ENCODE data around the gene OR2M3. TPM values are rescaled to one million over a fixed set of nuclear protein-coding genes. Genes with fewer than 3 reads are reported as not detected.

Gene OR2M3, protein sequence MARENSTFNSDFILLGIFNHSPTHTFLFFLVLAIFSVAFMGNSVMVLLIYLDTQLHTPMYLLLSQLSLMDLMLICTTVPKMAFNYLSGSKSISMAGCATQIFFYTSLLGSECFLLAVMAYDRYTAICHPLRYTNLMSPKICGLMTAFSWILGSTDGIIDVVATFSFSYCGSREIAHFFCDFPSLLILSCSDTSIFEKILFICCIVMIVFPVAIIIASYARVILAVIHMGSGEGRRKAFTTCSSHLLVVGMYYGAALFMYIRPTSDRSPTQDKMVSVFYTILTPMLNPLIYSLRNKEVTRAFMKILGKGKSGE
- total RNA-seq: not detected

DNA sequence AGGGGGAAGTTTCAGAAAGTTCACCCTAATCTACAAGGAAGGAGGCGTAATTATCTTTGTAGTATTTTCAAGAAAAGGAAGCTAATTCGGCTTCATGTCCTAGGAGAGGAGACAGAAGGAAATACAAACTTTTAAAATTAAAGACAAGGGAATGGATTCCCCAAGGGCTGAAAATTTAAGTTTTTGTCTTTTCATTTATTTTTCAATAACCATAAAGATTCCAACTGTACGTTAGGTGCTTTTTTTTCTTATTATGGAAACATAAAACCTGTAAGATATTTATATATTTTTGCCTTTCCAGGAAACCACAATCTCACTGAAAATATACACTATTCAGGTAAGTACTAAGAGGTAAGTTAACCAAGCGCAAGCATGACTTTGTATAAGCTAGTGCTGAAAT is at the start of gene OR2M3:
OR2M3 (plus strand) TSS at position 301 of the 400 bp plus-strand sequence. CDS start 5,803 bp downstream, outside the sequence.
- Mint-ChIP-seq H3K36me3 (ENCODE audit: insufficient read depth) (no peaks in the 10 kb centered on the region), H3K4me3 (no peak within 1 kb of the TSS), H3K4me1 (ENCODE audit: low read depth) (no peaks in the 10 kb centered on the region), H3K9me3 (peaks cover 5% of the 10 kb centered on the region), H3K27me3 (ENCODE audit: low read depth) (no peaks in the 10 kb centered on the region)
- DNase-seq: no peak
- no peak for ATAC-seq

DNA sequence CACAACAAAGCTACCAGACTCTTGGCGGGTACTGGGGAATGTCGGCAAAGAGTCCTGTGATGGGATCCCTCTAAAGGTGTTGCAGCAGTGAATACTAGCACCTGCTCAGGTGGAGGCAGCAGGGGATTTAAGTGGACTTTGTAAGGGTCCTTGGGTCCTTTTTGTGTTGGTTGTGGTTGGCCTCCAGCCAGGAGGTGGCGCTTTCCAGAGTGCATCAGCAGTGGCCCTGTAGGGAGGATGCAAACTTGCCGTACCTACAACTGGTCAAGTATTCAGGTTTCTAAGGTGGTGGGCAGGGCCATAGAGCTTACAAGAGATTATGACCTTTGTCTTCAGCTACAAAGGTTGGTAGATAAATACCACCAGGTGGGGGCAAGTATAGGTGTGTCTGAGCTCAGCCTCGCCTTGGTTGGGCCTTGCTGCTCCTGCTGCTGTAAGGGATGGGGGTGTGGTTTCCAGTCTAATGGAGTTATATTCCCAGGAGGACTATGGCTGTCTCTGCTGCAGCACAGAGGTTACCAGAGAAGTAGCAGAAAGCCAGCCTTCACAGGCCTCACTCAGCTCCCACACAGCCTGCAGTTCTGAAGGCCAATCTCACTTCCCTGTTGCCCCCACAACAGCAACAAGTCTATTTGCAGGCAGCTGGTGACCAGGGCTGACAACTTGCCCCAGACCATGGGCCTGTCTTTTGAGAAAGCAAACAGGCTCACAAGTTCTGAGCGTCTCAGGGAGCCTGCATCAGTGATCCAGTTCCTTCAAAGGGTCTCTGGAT is 44.8 kb upstream of the OR2M3 start:
- Mint-ChIP-seq H3K9me3 (peaks cover 11% of the 10 kb centered on the region), H3K4me1 (ENCODE audit: low read depth) (no peaks in the 10 kb centered on the region), H3K36me3 (ENCODE audit: insufficient read depth) (no peaks in the 10 kb centered on the region), H3K4me3 (no peak overlapping the region), H3K27me3 (ENCODE audit: low read depth) (no peaks in the 10 kb centered on the region)
- no peak for DNase-seq
- no peak for ATAC-seq

DNA sequence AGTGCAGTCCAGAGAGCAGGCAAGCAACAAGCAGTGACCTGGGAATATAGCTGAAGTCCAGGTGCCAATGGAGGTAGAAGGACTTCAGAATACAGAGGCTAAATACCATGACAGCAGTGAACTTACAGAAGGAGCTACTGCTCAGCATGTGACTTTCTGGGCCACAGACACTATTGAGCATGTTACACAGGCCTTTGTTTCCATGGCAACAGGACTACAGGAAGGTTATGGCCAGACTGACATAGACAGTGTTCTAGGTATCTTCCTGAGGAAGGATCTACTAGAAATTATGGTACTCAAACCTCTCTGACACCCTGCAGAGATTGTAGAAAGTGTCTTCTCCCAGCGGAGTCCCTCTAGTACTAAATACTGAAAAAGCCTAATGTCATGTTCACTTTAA is 41.1 kb upstream of the OR2M3 start:
- H3K27me3 Mint-ChIP-seq (ENCODE audit: low read depth): no peaks in the 10 kb centered on the region
- H3K4me1 Mint-ChIP-seq (ENCODE audit: low read depth): no peaks in the 10 kb centered on the region
- no peak for ATAC-seq
- no peaks in the 10 kb centered on the region for H3K36me3 Mint-ChIP-seq (ENCODE audit: insufficient read depth)
- peaks cover 3% of the 10 kb centered on the region for H3K9me3 Mint-ChIP-seq
- no peak overlapping the region for H3K4me3 Mint-ChIP-seq
- no peak for DNase-seq

DNA sequence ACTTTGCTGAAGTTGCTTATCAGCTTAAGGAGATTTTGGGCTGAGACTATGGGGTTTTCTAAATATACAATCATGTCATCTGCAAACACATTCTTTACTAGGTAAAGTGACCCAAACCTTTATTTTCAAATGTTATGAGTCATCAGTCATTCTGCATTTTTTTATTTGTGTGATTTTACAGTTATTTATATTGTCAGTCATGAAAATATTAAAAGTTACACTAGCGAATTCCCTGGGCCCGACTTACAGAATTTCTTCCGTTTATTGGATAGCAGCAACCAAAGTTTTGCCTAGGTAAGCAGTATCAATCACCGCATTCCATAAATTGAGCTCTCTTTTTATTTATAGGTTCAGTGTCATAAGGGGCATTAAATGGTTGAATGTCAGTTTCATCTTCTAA is 38.3 kb upstream of the OR2M3 start:
- Mint-ChIP-seq H3K27me3 (ENCODE audit: low read depth) (no peaks in the 10 kb centered on the region), H3K36me3 (ENCODE audit: insufficient read depth) (no peaks in the 10 kb centered on the region), H3K4me3 (no peak overlapping the region), H3K9me3 (peaks cover 3% of the 10 kb centered on the region), H3K4me1 (ENCODE audit: low read depth) (no peaks in the 10 kb centered on the region)
- ATAC-seq (no peak), DNase-seq (no peak)

DNA sequence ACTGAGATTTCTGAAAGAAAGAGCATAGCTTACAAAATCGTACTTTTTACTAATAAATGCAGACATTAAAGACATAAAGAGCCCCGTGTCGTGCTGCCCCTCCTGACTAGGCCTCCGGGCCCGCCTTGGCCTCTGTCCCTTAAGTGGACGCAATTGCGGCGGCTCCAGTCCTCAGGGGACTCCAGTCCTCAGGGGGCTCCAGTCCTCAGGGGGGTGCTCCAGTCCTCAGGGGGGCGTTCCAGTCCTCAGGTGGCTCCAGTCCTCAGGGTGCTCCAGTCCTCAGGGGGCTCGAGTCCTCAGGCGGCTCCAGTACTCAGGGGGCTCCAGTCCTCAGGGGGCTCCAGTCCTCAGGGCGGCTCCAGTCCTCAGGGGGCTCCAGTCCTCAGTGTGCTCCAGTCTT is 33.0 kb upstream of the OR2M3 start:
- Mint-ChIP-seq H3K9me3 (peaks cover under 1% of the 10 kb centered on the region), H3K27me3 (ENCODE audit: low read depth) (no peaks in the 10 kb centered on the region), H3K4me3 (no peak overlapping the region), H3K4me1 (ENCODE audit: low read depth) (no peaks in the 10 kb centered on the region), H3K36me3 (ENCODE audit: insufficient read depth) (no peaks in the 10 kb centered on the region)
- ATAC-seq (no peak), DNase-seq (no peak)

DNA sequence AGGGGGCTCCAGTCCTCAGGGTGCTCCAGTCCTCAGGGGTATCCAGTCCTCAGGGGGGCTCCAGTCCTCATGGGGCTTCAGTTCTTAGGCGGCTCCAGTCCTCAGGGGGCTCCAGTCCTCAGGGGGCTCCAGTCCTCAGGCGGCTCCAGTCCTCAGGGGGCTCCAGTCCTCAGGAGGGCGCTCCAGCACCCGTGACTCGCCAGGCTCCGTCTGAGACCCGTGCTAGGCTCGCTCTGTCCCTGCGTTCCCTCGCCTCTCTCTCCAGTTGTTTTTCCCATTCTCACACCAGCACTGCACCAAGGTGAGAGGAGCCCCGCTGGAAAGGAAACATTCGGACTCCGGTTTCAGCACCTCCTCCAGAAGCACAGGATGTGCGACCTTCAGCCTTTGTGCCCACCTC is 31.9 kb upstream of the OR2M3 start:
- no peak overlapping the region for H3K4me3 Mint-ChIP-seq
- H3K4me1 Mint-ChIP-seq (ENCODE audit: low read depth): no peaks in the 10 kb centered on the region

DNA sequence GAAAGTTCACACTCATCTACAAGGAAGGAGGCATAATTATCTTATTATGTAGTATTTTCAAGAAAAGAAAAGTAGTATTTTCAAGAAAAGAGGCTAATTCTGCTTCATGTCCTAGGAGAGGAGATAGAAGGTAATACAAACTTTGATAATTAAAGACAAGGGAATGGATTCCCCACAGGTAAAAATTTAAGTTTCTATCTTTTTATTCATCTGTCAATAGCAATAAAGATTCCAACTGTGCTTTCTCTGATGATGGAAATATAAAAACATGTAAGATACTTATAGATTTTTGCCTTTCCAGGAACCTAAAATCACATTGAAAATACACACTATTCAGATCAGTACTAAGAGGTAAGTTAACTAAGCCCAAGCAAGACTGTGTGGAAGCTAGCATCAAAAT is 22.5 kb upstream of the OR2M3 start, which contains the start of gene OR2M2:
OR2M2 (plus strand) TSS at position 301 of the 400 bp plus-strand sequence. CDS start 5,165 bp downstream, outside the sequence.
- Mint-ChIP-seq H3K27me3 (ENCODE audit: low read depth) (no peaks in the 10 kb centered on the region), H3K4me1 (ENCODE audit: low read depth) (no peaks in the 10 kb centered on the region), H3K36me3 (ENCODE audit: insufficient read depth) (no peaks in the 10 kb centered on the region), H3K4me3 (no peak within 1 kb of the TSS), H3K9me3 (no peaks in the 10 kb centered on the region)
- DNase-seq (no peak), ATAC-seq (no peak)

More for the DNA sequence above, 31.9 kb upstream of the OR2M3 start:
- H3K27me3 Mint-ChIP-seq (ENCODE audit: low read depth): no peaks in the 10 kb centered on the region
- no peak for DNase-seq
- ATAC-seq: no peak
- H3K36me3 Mint-ChIP-seq (ENCODE audit: insufficient read depth): no peaks in the 10 kb centered on the region
- no peaks in the 10 kb centered on the region for H3K9me3 Mint-ChIP-seq

DNA sequence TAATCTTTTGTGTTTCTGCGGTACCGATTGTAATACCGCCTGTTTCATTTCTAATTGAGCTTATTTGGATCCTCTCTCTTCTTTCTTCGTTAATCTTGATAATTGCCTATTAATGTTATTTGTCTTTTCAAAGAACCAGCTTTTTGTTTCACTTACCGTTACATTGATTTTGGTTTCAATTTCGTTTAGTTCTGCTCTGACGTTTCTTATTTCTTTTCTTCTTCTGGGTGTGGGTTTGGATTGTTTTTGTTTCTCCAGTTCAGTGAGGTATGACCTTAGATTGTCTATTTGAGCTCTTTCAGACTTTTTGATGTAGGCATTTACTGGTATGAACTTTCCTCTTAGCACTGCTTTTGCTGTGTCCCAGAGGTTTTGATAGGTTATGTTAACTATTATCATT is 13.1 kb upstream of the OR2M3 start:
- ATAC-seq: no peak
- no peak for DNase-seq
- Mint-ChIP-seq H3K36me3 (ENCODE audit: insufficient read depth) (no peaks in the 10 kb centered on the region), H3K27me3 (ENCODE audit: low read depth) (peaks cover 11% of the 10 kb centered on the region), H3K9me3 (peaks cover 9% of the 10 kb centered on the region), H3K4me3 (no peak overlapping the region), H3K4me1 (ENCODE audit: low read depth) (no peaks in the 10 kb centered on the region)

DNA sequence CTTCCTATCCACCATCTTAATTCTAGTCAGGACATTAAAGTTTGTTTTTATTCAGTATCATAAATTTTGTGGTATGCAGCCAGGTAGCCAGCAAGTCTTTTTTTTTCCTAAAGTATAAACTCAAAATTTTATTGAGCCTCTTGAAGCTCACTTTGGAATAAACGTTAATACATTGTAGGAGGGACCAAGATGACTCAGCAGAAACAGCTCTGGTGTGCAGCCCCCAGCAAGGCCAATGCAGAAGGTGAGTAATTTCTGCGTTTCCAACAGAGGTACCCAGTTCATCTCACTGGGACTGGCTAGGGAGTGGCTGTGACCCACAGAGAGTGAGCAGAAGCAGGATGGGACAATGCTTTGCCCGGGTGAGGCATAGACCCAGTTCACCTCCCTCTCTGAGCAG is 9.7 kb upstream of the OR2M3 start:
- H3K4me3 Mint-ChIP-seq: no peak overlapping the region
- DNase-seq (no peak), ATAC-seq (no peak)
- H3K9me3 Mint-ChIP-seq: peaks cover 16% of the 10 kb centered on the region
- H3K36me3 Mint-ChIP-seq (ENCODE audit: insufficient read depth): no peaks in the 10 kb centered on the region
- no peaks in the 10 kb centered on the region for H3K4me1 Mint-ChIP-seq (ENCODE audit: low read depth)
- peaks cover 11% of the 10 kb centered on the region for H3K27me3 Mint-ChIP-seq (ENCODE audit: low read depth)

DNA sequence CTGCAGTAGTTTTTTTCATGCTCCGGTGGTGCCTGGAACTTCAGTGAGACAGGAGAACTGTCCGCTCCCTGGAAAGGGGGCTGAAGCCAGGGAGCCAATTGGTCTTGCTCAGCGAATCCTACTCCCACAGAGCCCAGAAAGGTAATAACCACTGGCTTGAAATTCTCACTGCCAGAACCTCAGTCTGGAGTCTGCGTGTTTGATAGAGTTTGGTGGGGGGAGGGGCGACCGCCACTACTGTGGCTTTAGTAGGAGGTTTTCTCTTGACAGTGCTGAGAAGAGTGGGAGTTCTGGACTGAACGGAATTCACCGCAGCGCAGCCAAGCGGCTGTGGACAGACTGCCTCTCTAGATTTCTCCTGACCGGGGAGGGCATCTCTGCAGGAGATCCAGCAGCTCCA is 8.0 kb upstream of the OR2M3 start:
- no peaks in the 10 kb centered on the region for H3K4me1 Mint-ChIP-seq (ENCODE audit: low read depth)
- DNase-seq: no peak

DNA sequence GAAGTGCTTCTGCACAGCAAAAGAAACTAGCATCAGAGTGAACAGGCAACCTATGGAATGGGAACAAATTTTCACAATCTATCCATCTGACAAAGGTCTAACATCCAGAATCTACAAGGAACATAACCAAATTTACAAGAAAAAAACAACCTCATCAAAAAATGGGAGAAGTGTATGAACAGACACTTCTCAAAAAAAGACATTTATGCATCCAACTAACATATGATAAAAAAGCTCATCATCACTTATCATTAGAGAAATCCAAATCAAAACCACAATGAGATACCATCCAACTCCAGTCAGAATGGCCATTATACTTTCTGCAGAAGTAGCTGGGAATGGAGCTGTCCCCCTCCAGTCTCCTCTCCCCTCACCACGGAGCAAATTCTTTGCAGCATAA is 2.9 kb upstream of the OR2M3 start:
- Mint-ChIP-seq H3K27me3 (ENCODE audit: low read depth) (no peaks in the 10 kb centered on the region), H3K4me3 (no peak overlapping the region), H3K9me3 (peaks cover 12% of the 10 kb centered on the region), H3K36me3 (ENCODE audit: insufficient read depth) (no peaks in the 10 kb centered on the region), H3K4me1 (ENCODE audit: low read depth) (no peaks in the 10 kb centered on the region)
- DNase-seq: no peak
- no peak for ATAC-seq

More for the DNA sequence above, 8.0 kb upstream of the OR2M3 start:
- Mint-ChIP-seq H3K36me3 (ENCODE audit: insufficient read depth) (no peaks in the 10 kb centered on the region), H3K27me3 (ENCODE audit: low read depth) (peaks cover 11% of the 10 kb centered on the region), H3K9me3 (peaks cover 12% of the 10 kb centered on the region), H3K4me3 (no peak overlapping the region)
- no peak for ATAC-seq

DNA sequence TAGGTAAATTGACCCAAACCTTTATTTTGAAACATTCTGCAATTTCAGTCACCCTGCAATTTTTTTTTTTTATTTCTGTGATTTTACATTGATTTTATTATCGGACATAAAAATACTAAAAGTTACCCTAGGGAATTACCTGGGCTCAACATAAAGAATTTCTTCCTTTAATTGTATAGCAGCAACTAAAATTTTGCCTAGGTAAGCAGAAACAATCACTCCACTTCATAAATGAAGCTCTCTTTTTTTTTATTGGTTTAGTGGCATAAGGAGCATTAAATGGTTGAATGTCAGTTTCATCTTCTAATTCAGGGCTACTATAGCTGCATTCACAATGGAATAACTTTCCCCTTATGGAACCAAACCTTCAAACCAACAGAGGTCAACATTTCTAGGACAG is 18.8 kb downstream of the OR2M3 start:
- H3K4me3 Mint-ChIP-seq: no peak overlapping the region
- peaks cover 11% of the 10 kb centered on the region for H3K9me3 Mint-ChIP-seq

DNA sequence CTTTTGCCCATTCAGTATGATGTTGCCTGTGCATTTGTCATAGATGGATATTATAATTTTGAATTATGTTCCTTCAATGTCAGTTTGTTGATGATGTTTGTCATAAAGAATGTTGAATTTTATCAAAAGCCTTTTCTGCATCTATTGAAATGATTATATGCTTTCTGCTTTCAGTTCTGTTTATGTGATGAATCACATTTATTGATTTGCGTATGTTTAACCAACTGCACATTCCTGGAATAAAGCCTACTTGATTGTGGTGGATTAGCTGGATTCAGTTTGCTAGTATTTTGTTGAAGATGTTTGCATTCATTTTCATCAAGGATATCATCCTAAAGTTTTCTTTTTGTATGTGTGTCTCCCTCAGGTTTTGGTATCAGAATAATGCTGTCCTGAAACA is 28.5 kb downstream of the OR2M3 start:
- Mint-ChIP-seq H3K4me1 (ENCODE audit: low read depth) (no peaks in the 10 kb centered on the region), H3K27me3 (ENCODE audit: low read depth) (no peaks in the 10 kb centered on the region), H3K9me3 (peaks cover 5% of the 10 kb centered on the region), H3K4me3 (no peak overlapping the region), H3K36me3 (ENCODE audit: insufficient read depth) (no peaks in the 10 kb centered on the region)
- no peak for ATAC-seq
- no peak for DNase-seq

More for the DNA sequence above, 18.8 kb downstream of the OR2M3 start:
- Mint-ChIP-seq H3K36me3 (ENCODE audit: insufficient read depth) (no peaks in the 10 kb centered on the region), H3K4me1 (ENCODE audit: low read depth) (no peaks in the 10 kb centered on the region), H3K27me3 (ENCODE audit: low read depth) (peaks cover 4% of the 10 kb centered on the region)
- DNase-seq (no peak), ATAC-seq (no peak)

DNA sequence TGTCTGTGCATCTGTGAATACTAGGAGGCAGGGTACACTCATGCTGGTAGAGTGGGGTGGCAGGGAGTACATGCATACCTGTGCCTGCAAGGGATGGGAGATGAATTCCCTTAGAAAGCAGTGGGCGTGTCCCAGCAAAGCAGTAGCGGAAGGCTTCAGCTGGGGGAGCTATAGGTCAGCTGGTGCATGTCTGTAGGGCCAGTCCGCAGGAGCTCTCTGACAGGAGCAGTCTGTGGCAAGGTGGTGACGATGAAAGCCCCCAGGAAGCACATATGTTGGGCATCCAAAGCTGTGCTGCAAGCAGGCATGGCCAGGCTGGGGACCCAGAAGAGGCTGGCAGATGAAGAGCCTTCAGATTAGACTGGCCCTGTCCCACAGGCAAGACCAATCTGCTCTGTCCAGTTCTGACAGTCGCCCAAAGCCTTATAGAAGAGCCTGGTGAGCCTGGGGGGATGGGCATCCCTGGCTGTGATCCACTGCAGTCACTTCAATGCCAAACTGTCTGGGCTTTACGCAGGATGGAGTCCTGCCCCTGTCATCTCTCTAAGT is 32.4 kb downstream of the OR2M3 start:
- DNase-seq (no peak), ATAC-seq (no peak)
- H3K4me3 Mint-ChIP-seq: no peak overlapping the region
- peaks cover 5% of the 10 kb centered on the region for H3K9me3 Mint-ChIP-seq
- H3K36me3 Mint-ChIP-seq (ENCODE audit: insufficient read depth): no peaks in the 10 kb centered on the region
- H3K27me3 Mint-ChIP-seq (ENCODE audit: low read depth): peaks cover 2% of the 10 kb centered on the region
- no peaks in the 10 kb centered on the region for H3K4me1 Mint-ChIP-seq (ENCODE audit: low read depth)

DNA sequence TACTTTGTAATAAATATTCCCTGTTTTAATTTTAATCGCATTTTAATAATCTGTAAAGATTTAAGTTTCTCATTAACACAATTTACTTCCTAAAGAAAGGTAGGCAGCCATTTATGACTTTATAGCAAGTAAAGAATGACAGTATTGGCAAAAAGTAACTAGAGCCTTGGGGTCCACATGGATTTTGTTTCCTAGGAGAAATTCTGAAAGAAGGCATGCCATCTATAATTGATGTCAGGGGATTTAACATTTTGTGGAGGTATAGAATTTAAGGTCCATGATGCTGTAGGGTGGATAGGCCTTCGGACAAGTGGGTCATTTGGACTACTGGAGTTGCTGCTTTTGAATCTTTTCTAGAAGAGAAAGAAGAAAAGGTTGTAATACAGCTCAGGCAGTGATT is 34.1 kb downstream of the OR2M3 start, which contains the start of gene OR2M4:
OR2M4 (plus strand) TSS at position 301 of the 400 bp plus-strand sequence. CDS start 7,512 bp downstream, outside the sequence.
- H3K27me3 Mint-ChIP-seq (ENCODE audit: low read depth): peaks cover 2% of the 10 kb centered on the region
- H3K4me1 Mint-ChIP-seq (ENCODE audit: low read depth): no peaks in the 10 kb centered on the region
- no peak for DNase-seq
- no peak within 1 kb of the TSS for H3K4me3 Mint-ChIP-seq
- H3K36me3 Mint-ChIP-seq (ENCODE audit: insufficient read depth): no peaks in the 10 kb centered on the region
- ATAC-seq: no peak
- H3K9me3 Mint-ChIP-seq: peaks cover 5% of the 10 kb centered on the region
